SK-N-SH (cell line): ENCODE measurements around the gene SYNJ1.

Source experiments
- ELF1 ChIP-seq: IDR thresholded peaks from 2 replicates; pipeline ENCODE4 v1.4.0; 2012
- EZH2phosphoT487 ChIP-seq: fragments of 200-600 bp; sonication (generic); IDR thresholded peaks from 2 replicates; pipeline ENCODE4 v1.6.1; 2017; ENCODE audit warnings: low read depth, mixed run types, mild to moderate bottlenecking, antibody characterized with exemption, moderate library complexity, borderline replicate concordance
- FOXM1 ChIP-seq: IDR thresholded peaks from 2 replicates; pipeline ENCODE4 v1.4.0; 2012; ENCODE audit warnings: low read depth, mild to moderate bottlenecking
- MEF2A ChIP-seq: IDR thresholded peaks from 2 replicates; pipeline ENCODE4 v1.4.0; 2012; ENCODE audit warnings: low read depth, borderline replicate concordance
- MXI1 ChIP-seq: IDR thresholded peaks from 2 replicates; pipeline ENCODE4 v1.6.1; 2012; ENCODE audit warnings: mild to moderate bottlenecking, low read depth, low read length, improper control_type of control experiment
- NRF1 ChIP-seq: IDR thresholded peaks from 2 replicates; pipeline ENCODE4 v1.6.1; 2012; ENCODE audit warnings: low read depth, mild to moderate bottlenecking, low read length
- RAD21 ChIP-seq: IDR thresholded peaks from 2 replicates; pipeline ENCODE4 v1.6.1; 2012; ENCODE audit warnings: mild to moderate bottlenecking, low read length
- TF ChIP-seq, protein P1 (sequence below): IDR thresholded peaks from 2 replicates; pipeline ENCODE4 v1.4.0; 2012; ENCODE audit warnings: low read depth
- TF ChIP-seq, protein P2 (sequence below): IDR thresholded peaks from 2 replicates; pipeline ENCODE4 v1.6.1; 2012; ENCODE audit warnings: mild to moderate bottlenecking, low read depth, low read length, moderate library complexity
- TF ChIP-seq, protein P3 (sequence below): fragments of 200-600 bp; sonication (generic); IDR thresholded peaks from 2 replicates; pipeline ENCODE4 v1.6.1; 2017; ENCODE audit warnings: antibody characterized with exemption, mild to moderate bottlenecking, moderate library complexity
- TF ChIP-seq, protein P4 (sequence below): fragments of 150-350 bp; IDR thresholded peaks from 2 replicates; pipeline ENCODE4 v1.6.1; 2016; ENCODE audit warnings: mild to moderate bottlenecking, low read depth, low read length

DNA sequence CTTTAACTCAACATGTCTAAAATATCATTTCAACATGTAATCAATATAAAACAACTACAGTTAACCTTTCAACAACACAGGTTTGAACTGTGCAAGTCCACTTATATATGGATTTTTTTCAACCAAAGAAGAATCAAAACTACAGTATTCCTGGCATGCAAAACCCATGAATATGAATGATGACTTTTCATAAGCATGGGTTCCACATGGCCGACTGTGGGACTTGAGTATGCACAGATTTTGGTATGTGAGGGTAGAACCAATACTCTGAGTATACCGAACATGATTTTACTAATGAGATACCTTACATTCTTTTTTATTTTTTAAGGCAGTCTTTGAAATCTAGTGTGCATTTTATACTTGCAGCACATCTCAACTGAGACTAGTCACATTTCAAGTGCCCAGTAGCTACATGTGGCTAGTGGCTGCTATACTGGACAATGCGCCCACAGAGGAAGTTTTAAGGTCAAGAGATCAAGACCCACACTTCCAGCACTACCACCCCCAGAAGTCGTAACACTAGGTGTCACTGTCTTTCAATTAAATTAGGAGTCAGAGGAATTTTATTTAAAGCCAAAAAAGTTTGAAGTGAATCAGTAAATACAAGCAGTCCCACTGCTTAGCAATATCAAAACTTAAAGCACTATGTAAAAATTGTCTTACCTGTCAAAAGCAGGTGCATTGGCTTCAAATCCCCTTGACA is 40.0 kb downstream of the SYNJ1 start:
- TF ChIP-seq, protein P1, sequence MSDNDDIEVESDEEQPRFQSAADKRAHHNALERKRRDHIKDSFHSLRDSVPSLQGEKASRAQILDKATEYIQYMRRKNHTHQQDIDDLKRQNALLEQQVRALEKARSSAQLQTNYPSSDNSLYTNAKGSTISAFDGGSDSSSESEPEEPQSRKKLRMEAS = no peak
- TF ChIP-seq FOXM1 (no peak), NRF1 (no peak), MXI1 (no peak), RAD21 (no peak), ELF1 (no peak), EZH2phosphoT487 (no peak), MEF2A (no peak)
- TF ChIP-seq, protein P2, sequence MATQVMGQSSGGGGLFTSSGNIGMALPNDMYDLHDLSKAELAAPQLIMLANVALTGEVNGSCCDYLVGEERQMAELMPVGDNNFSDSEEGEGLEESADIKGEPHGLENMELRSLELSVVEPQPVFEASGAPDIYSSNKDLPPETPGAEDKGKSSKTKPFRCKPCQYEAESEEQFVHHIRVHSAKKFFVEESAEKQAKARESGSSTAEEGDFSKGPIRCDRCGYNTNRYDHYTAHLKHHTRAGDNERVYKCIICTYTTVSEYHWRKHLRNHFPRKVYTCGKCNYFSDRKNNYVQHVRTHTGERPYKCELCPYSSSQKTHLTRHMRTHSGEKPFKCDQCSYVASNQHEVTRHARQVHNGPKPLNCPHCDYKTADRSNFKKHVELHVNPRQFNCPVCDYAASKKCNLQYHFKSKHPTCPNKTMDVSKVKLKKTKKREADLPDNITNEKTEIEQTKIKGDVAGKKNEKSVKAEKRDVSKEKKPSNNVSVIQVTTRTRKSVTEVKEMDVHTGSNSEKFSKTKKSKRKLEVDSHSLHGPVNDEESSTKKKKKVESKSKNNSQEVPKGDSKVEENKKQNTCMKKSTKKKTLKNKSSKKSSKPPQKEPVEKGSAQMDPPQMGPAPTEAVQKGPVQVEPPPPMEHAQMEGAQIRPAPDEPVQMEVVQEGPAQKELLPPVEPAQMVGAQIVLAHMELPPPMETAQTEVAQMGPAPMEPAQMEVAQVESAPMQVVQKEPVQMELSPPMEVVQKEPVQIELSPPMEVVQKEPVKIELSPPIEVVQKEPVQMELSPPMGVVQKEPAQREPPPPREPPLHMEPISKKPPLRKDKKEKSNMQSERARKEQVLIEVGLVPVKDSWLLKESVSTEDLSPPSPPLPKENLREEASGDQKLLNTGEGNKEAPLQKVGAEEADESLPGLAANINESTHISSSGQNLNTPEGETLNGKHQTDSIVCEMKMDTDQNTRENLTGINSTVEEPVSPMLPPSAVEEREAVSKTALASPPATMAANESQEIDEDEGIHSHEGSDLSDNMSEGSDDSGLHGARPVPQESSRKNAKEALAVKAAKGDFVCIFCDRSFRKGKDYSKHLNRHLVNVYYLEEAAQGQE = no peak
- TF ChIP-seq, protein P3, sequence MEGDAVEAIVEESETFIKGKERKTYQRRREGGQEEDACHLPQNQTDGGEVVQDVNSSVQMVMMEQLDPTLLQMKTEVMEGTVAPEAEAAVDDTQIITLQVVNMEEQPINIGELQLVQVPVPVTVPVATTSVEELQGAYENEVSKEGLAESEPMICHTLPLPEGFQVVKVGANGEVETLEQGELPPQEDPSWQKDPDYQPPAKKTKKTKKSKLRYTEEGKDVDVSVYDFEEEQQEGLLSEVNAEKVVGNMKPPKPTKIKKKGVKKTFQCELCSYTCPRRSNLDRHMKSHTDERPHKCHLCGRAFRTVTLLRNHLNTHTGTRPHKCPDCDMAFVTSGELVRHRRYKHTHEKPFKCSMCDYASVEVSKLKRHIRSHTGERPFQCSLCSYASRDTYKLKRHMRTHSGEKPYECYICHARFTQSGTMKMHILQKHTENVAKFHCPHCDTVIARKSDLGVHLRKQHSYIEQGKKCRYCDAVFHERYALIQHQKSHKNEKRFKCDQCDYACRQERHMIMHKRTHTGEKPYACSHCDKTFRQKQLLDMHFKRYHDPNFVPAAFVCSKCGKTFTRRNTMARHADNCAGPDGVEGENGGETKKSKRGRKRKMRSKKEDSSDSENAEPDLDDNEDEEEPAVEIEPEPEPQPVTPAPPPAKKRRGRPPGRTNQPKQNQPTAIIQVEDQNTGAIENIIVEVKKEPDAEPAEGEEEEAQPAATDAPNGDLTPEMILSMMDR = 0 out of 2 replicates have a peak, but pooled peaks have one; percentile 11
- TF ChIP-seq, protein P4, sequence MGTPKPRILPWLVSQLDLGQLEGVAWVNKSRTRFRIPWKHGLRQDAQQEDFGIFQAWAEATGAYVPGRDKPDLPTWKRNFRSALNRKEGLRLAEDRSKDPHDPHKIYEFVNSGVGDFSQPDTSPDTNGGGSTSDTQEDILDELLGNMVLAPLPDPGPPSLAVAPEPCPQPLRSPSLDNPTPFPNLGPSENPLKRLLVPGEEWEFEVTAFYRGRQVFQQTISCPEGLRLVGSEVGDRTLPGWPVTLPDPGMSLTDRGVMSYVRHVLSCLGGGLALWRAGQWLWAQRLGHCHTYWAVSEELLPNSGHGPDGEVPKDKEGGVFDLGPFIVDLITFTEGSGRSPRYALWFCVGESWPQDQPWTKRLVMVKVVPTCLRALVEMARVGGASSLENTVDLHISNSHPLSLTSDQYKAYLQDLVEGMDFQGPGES = no peak
